ENCODE data around the gene PTPN14. TPM values are rescaled to one million over a fixed set of nuclear protein-coding genes. Genes with fewer than 3 reads are reported as not detected.

PTPN14 gene
- total and polyA plus RNA-seq, 2 of the 8 experiments (the other 6 are each of a cell fraction or from before 2014, with no cell fraction given), result 14.4 to 93.6 TPM

- Histone ChIP-seq H3K4me1 (replicated peaks in 1 of 4; ENCODE audit: control insufficient read depth in 3 of 4, insufficient read depth in 4 of 4, low read length in 3 of 4) (peaks cover 2 to 33% (median 20%) of the 10 kb centered on the region in 4 experiments; a peak in 5 of 7 replicates), H3K14ac (ENCODE audit: insufficient read length) (no peak overlapping the region), H3K9ac (replicated peaks in 1 of 4; ENCODE audit: extremely low read depth in 1 of 4, low read depth in 3 of 4, low read length in 3 of 4) (no peak overlapping the region), H2BK120ac (replicated peaks; ENCODE audit: low read depth, low read length) (peak overlapping the region; percentile 79), H2BK12ac (ENCODE audit: low read depth, low read length) (peak overlapping the region; percentile 95; the same call in 1 of the 2 replicates), H3K4me2 (ENCODE audit: insufficient read depth in 1 of 2, low read depth in 2 of 2, low read length in 2 of 2) (peak overlapping the region; percentile 24 to 49; a peak in 2 of 4 replicates), H3K36me3 (ENCODE audit: control insufficient read depth in 2 of 4, insufficient read depth in 4 of 4, low read length in 3 of 4) (no peaks in the 10 kb centered on the region), H3K27ac (ENCODE audit: low read depth, low read length) (0 out of 2 replicates have a peak overlapping the region, but pooled peaks have one; percentile 31), H3K4me3 (ENCODE audit: extremely low read depth in 1 of 4, insufficient read depth in 2 of 4, low read depth in 3 of 4, low read length in 4 of 4) (no peak overlapping the region), H3K18ac (ENCODE audit: extremely low read depth, low read length) (peak overlapping the region; percentile 49; the same call in 1 of the 2 replicates), H4K8ac (ENCODE audit: extremely low read depth, insufficient read depth, low read length) (no peak overlapping the region), H3K23ac (ENCODE audit: insufficient read length) (no peak overlapping the region), H4K91ac (replicated peaks; ENCODE audit: insufficient read length, low read length) (peak overlapping the region; percentile 25), H2AFZ (ENCODE audit: low read length) (no peak overlapping the region), H3K56ac (replicated peaks; ENCODE audit: insufficient read length, low read depth, low read length) (no peak overlapping the region), H2AK5ac (ENCODE audit: low read depth, low read length) (peak overlapping the region; percentile 24; the same call in 1 of the 2 replicates), H2BK15ac (ENCODE audit: low read length) (0 out of 2 replicates have a peak overlapping the region, but pooled peaks have one; percentile 67), H4K20me1 (replicated peaks in 1 of 2; ENCODE audit: control insufficient read depth in 1 of 2, insufficient read depth in 2 of 2, low read length in 2 of 2) (no peaks in the 10 kb centered on the region), H3K79me1 (ENCODE audit: low read depth, low read length) (no peaks in the 10 kb centered on the region), H3K4ac (replicated peaks; ENCODE audit: insufficient read length, low read depth, low read length) (no peak overlapping the region), H4K5ac (ENCODE audit: insufficient read length, low read depth, low read length) (no peak overlapping the region), H3K27me3 (replicated peaks in 1 of 4; ENCODE audit: control insufficient read depth in 3 of 4, extremely low read depth in 1 of 4, insufficient read depth in 3 of 4, low read length in 3 of 4) (no peaks in the 10 kb centered on the region), H2BK20ac (ENCODE audit: low read length) (0 out of 2 replicates have a peak overlapping the region, but pooled peaks have one; percentile 24), H3K9me3 (ENCODE audit: insufficient read depth in 2 of 2, low read depth in 1 of 2, low read length in 1 of 2) (no peaks in the 10 kb centered on the region), H2BK5ac (ENCODE audit: low read depth, low read length) (peak overlapping the region; percentile 97), H3K79me2 (ENCODE audit: control insufficient read depth in 1 of 2, insufficient read depth in 2 of 2, low read length in 2 of 2) (peaks cover 0 to 13% of the 10 kb centered on the region in 2 experiments; a peak in 1 of 4 replicates), H3K23me2 (ENCODE audit: low read depth, low read length) (no peaks in the 10 kb centered on the region)
- peak; percentile 13 for FAIRE-seq
- ChIA-PET CTCF (ENCODE audit: partially characterized antibody) (interaction anchor here (1.0 to 1.3 kb wide), 2 partner anchors 107 to 226 kb away, joined by 3 read pairs; no protein-coding TSS in a partner anchor), POLR2A (ENCODE audit: partially characterized antibody) (interaction anchor here (1.0 to 1.9 kb wide), 4 partner anchors 8 to 33 kb away, joined by 3 to 5 read pairs (median 4); no protein-coding TSS in a partner anchor)
- 56% methylated on average over 4 of the region's 4 CpGs; no CpG with 5 or more reads in 1 of the 2 experiments for WGBS, 2 experiments (ENCODE audit: extremely low coverage in 1 of 2, insufficient coverage in 1 of 2, insufficient read length in 1 of 2, insufficient replicate concordance in 2 of 2, low coverage in 1 of 2, low lambda C conversion rate in 2 of 2, missing lambda C conversion rate in 1 of 2)
- no peak for DNase-seq (ENCODE audit: low read depth in 1 of 2, low spot score in 2 of 2)
- no peak for TF ChIP-seq RAD21 (IDR thresholded peaks at IDR 0.05 in 1 of 2, conservative IDR thresholded peaks at IDR 0.05 in 1 of 2; ENCODE audit: low read depth in 2 of 2, low read length in 2 of 2)
- no peak for TF ChIP-seq RNF2 (IDR thresholded peaks at IDR 0.05; ENCODE audit: borderline replicate concordance, low read depth, low read length, missing control alignments, poor library complexity, severe bottlenecking)
- TF ChIP-seq SP1 (IDR thresholded peaks at IDR 0.05; ENCODE audit: low read depth, low read length), result no peak
- TF ChIP-seq EGR1 (IDR thresholded peaks at IDR 0.05; ENCODE audit: borderline replicate concordance, low read depth, low read length), result no peak
- TF ChIP-seq ATF3 (IDR thresholded peaks at IDR 0.05; ENCODE audit: insufficient read depth, low read depth, low read length), result no peak
- TF ChIP-seq TCF12 (IDR thresholded peaks at IDR 0.05; ENCODE audit: low read depth, low read length), result no peak
- TF ChIP-seq RXRA (IDR thresholded peaks at IDR 0.05; ENCODE audit: insufficient read depth, low read depth, low read length), result no peak
Measured at GRCh38 chr1:214440219-214440965, 111.0 kb downstream of the PTPN14 start.
